HS-27A (cell line): ENCODE measurements around the gene PELI2.

Experiments
- DNase-seq: peaks from one replicate; pipeline ENCODE4 v3.0.0-alpha.2; 2012; ENCODE audit warnings: low read depth, missing footprints

The PELI2 gene

GRCh38 chr14:56247495-56248200 is 129.4 kb downstream of the PELI2 start:
- DNase-seq, result no peak

- no peak for DNase-seq
Observed at GRCh38 chr14:56248442-56248841, 130.2 kb downstream of the PELI2 start.

GRCh38 chr14:56261046-56261445 is 142.8 kb downstream of the PELI2 start:
- no peak for DNase-seq

GRCh38 chr14:56262530-56262929 is 144.3 kb downstream of the PELI2 start:
- DNase-seq, result no peak

- no peak for DNase-seq
Observed at GRCh38 chr14:56268039-56268438, 149.8 kb downstream of the PELI2 start.

- no peak for DNase-seq
Observed at GRCh38 chr14:56268673-56269072, 150.5 kb downstream of the PELI2 start.

GRCh38 chr14:56270921-56271320 is 152.7 kb downstream of the PELI2 start:
- no peak for DNase-seq

GRCh38 chr14:56271970-56272369 is 153.8 kb downstream of the PELI2 start:
- no peak for DNase-seq

- DNase-seq, result no peak
Observed at GRCh38 chr14:56273155-56273554, 154.9 kb downstream of the PELI2 start.

- DNase-seq, result no peak
Observed at GRCh38 chr14:56273951-56274350, 155.7 kb downstream of the PELI2 start.

- no peak for DNase-seq
Observed at GRCh38 chr14:56274556-56274955, 156.3 kb downstream of the PELI2 start.

- DNase-seq, result no peak
Observed at GRCh38 chr14:56276108-56276507, 157.9 kb downstream of the PELI2 start.

GRCh38 chr14:56278383-56278782 is 160.2 kb downstream of the PELI2 start:
- no peak for DNase-seq

GRCh38 chr14:56280843-56281242 is 162.6 kb downstream of the PELI2 start:
- DNase-seq, result no peak

- no peak for DNase-seq
Observed at GRCh38 chr14:56282179-56282578, 164.0 kb downstream of the PELI2 start.

GRCh38 chr14:56284641-56285040 is 166.4 kb downstream of the PELI2 start:
- DNase-seq, result no peak

- no peak for DNase-seq
Observed at GRCh38 chr14:56289155-56289554, 170.9 kb downstream of the PELI2 start.

GRCh38 chr14:56290195-56290594 is 172.0 kb downstream of the PELI2 start:
- no peak for DNase-seq

GRCh38 chr14:56292970-56293369 is 174.8 kb downstream of the PELI2 start:
- no peak for DNase-seq

- DNase-seq, result no peak
Observed at GRCh38 chr14:56293506-56293905, 175.3 kb downstream of the PELI2 start.

- DNase-seq, result no peak
Observed at GRCh38 chr14:56294128-56294527, 175.9 kb downstream of the PELI2 start.

- no peak for DNase-seq
Observed at GRCh38 chr14:56295743-56296142, 177.5 kb downstream of the PELI2 start.

- DNase-seq, result no peak
Observed at GRCh38 chr14:56297449-56297848, 179.2 kb downstream of the PELI2 start.

GRCh38 chr14:56299306-56299984 is 181.2 kb downstream of the PELI2 start:
- no peak for DNase-seq
